ENCODE results near the gene CACNA1A.

Gene CACNA1A

DNA sequence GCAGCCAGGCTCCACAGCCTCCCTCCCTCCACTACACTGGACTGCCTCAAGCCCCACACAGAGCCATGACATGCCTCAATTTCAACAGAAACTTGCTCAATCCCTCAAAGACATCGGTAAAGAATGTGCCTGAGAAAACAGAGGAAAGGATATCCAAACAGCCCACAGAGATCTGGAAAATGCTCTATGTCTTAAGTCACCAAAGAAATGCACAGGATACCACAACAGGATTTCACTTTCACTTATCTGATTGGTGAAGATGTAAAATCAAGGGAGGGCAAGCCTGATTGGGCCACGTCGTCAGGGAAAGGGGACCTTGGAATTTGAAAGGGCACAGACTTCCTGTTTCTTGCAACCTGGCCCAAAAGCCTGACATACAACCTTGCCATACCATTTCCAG lies 14.2 kb downstream of the CACNA1A start:
- Histone ChIP-seq H3K27ac (ENCODE audit: low read depth, low read length) (no peak overlapping the region), H3F3A (ENCODE audit: insufficient read depth) (no peaks in the 10 kb centered on the region), H3K9me3 (ENCODE audit: insufficient read depth, low read length) (no peaks in the 10 kb centered on the region), H3K9me2 (replicated peaks; ENCODE audit: insufficient read depth, low read length) (no peaks in the 10 kb centered on the region), H3K36me3 (ENCODE audit: low read length) (no peaks in the 10 kb centered on the region), H3K9ac (ENCODE audit: low read length) (no peak overlapping the region), H3K4me3 (ENCODE audit: insufficient read depth, low read length, poor library complexity, severe bottlenecking) (no peak overlapping the region), H4K20me1 (ENCODE audit: low read depth, low read length) (no peaks in the 10 kb centered on the region), H3K79me2 (ENCODE audit: insufficient read depth, low read length) (no peaks in the 10 kb centered on the region), H3K27me3 (ENCODE audit: low read length) (no peaks in the 10 kb centered on the region), H2AFZ (ENCODE audit: low read depth, low read length, severe bottlenecking) (no peak overlapping the region), H3K4me2 (ENCODE audit: low read depth, low read length, poor library complexity, severe bottlenecking) (no peak overlapping the region)
- TF ChIP-seq, protein P1, sequence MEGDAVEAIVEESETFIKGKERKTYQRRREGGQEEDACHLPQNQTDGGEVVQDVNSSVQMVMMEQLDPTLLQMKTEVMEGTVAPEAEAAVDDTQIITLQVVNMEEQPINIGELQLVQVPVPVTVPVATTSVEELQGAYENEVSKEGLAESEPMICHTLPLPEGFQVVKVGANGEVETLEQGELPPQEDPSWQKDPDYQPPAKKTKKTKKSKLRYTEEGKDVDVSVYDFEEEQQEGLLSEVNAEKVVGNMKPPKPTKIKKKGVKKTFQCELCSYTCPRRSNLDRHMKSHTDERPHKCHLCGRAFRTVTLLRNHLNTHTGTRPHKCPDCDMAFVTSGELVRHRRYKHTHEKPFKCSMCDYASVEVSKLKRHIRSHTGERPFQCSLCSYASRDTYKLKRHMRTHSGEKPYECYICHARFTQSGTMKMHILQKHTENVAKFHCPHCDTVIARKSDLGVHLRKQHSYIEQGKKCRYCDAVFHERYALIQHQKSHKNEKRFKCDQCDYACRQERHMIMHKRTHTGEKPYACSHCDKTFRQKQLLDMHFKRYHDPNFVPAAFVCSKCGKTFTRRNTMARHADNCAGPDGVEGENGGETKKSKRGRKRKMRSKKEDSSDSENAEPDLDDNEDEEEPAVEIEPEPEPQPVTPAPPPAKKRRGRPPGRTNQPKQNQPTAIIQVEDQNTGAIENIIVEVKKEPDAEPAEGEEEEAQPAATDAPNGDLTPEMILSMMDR (IDR thresholded peaks at IDR 0.05; ENCODE audit: insufficient read depth, low read length, poor library complexity, severe bottlenecking) = no peak
- TF ChIP-seq EZH2phosphoT487 (conservative IDR thresholded peaks at IDR 0.05; ENCODE audit: low read length) = no peak

DNA sequence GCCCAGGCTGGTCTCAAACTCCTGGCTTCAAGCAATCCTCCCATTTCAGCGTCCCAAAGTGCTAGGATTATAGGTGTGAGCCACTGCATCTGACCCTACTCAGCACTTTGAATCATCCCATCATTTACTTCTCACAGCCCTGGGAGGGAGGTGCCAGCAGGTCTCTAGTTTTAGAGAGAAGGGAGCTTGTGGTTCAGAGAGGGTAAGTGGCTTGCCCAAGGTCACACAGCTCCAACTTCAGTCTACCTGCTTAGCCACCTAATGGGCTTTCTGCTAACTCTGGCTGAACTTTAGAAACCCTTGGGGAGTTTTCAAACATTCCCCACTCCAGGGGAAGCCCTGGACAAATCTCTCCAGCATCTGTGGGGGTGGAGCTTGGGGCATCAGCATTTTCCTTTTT lies 18.3 kb downstream of the CACNA1A start:
- H3K9me2 ChIP-seq (replicated peaks; ENCODE audit: insufficient read depth, low read length) = no peaks in the 10 kb centered on the region
- no peaks in the 10 kb centered on the region for H3K79me2 ChIP-seq (ENCODE audit: insufficient read depth, low read length)
- no peak overlapping the region for H2AFZ ChIP-seq (ENCODE audit: low read depth, low read length, severe bottlenecking)
- H3F3A ChIP-seq (ENCODE audit: insufficient read depth) = no peaks in the 10 kb centered on the region
- no peak overlapping the region for H3K4me2 ChIP-seq (ENCODE audit: low read depth, low read length, poor library complexity, severe bottlenecking)
- TF ChIP-seq, protein P1 (IDR thresholded peaks at IDR 0.05; ENCODE audit: insufficient read depth, low read length, poor library complexity, severe bottlenecking) = no peak
- no peak for TF ChIP-seq EZH2phosphoT487 (conservative IDR thresholded peaks at IDR 0.05; ENCODE audit: low read length)
- H4K20me1 ChIP-seq (ENCODE audit: low read depth, low read length) = no peaks in the 10 kb centered on the region
- H3K9me3 ChIP-seq (ENCODE audit: insufficient read depth, low read length) = no peaks in the 10 kb centered on the region
- H3K9ac ChIP-seq (ENCODE audit: low read length) = no peak overlapping the region
- H3K27ac ChIP-seq (ENCODE audit: low read depth, low read length) = no peak overlapping the region
- no peaks in the 10 kb centered on the region for H3K36me3 ChIP-seq (ENCODE audit: low read length)
- H3K4me3 ChIP-seq (ENCODE audit: insufficient read depth, low read length, poor library complexity, severe bottlenecking) = no peak overlapping the region
- H3K27me3 ChIP-seq (ENCODE audit: low read length) = no peaks in the 10 kb centered on the region

DNA sequence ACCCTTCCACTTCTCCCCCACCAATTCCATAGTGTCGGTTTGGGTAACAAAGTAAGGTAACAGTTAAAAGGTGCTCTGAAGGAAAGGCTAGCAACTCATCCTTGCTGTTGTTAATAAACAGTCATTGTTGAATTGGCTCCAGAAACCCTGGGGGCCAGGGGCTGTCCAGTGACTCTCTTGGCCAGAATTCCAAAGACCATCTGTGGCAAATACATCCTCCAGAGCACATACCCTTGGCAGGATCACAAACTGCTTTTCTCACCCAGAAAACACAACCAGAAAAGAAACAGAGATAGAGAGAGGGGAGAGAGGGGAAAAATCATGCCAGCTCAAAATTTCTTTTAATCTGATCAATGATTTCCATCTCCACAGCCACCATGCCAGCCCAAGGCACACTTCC lies 22.1 kb downstream of the CACNA1A start:
- no peaks in the 10 kb centered on the region for H3F3A ChIP-seq (ENCODE audit: insufficient read depth)
- H3K4me2 ChIP-seq (ENCODE audit: low read depth, low read length, poor library complexity, severe bottlenecking) = no peak overlapping the region
- no peaks in the 10 kb centered on the region for H3K36me3 ChIP-seq (ENCODE audit: low read length)
- no peak overlapping the region for H2AFZ ChIP-seq (ENCODE audit: low read depth, low read length, severe bottlenecking)
- no peak overlapping the region for H3K27ac ChIP-seq (ENCODE audit: low read depth, low read length)
- TF ChIP-seq EZH2phosphoT487 (conservative IDR thresholded peaks at IDR 0.05; ENCODE audit: low read length) = no peak
- TF ChIP-seq, protein P1 (IDR thresholded peaks at IDR 0.05; ENCODE audit: insufficient read depth, low read length, poor library complexity, severe bottlenecking) = no peak
- no peak overlapping the region for H3K4me3 ChIP-seq (ENCODE audit: insufficient read depth, low read length, poor library complexity, severe bottlenecking)
- H3K9me2 ChIP-seq (replicated peaks; ENCODE audit: insufficient read depth, low read length) = no peaks in the 10 kb centered on the region
- H4K20me1 ChIP-seq (ENCODE audit: low read depth, low read length) = no peaks in the 10 kb centered on the region
- H3K9ac ChIP-seq (ENCODE audit: low read length) = no peak overlapping the region
- no peaks in the 10 kb centered on the region for H3K9me3 ChIP-seq (ENCODE audit: insufficient read depth, low read length)
- no peaks in the 10 kb centered on the region for H3K27me3 ChIP-seq (ENCODE audit: low read length)
- H3K79me2 ChIP-seq (ENCODE audit: insufficient read depth, low read length) = no peaks in the 10 kb centered on the region

All from SU-DHL-6 (cell line).